HG02678 (cell line): ENCODE results near the gene EFHD2.
"Not testable (repeated sequence)": the region's sequence is repeated elsewhere in the genome, so short reads cannot be mapped to it uniquely, and the experiment has no call there.

Source experiments
- ATAC-seq: cut with Tn5 transposase; IDR thresholded peaks from one replicate; pipeline ENCODE4 v1.9.1; 2021; ENCODE audit warnings: mild to moderate bottlenecking, moderate library complexity; ENCODE audit not compliant: unreplicated experiment

The EFHD2 gene

DNA sequence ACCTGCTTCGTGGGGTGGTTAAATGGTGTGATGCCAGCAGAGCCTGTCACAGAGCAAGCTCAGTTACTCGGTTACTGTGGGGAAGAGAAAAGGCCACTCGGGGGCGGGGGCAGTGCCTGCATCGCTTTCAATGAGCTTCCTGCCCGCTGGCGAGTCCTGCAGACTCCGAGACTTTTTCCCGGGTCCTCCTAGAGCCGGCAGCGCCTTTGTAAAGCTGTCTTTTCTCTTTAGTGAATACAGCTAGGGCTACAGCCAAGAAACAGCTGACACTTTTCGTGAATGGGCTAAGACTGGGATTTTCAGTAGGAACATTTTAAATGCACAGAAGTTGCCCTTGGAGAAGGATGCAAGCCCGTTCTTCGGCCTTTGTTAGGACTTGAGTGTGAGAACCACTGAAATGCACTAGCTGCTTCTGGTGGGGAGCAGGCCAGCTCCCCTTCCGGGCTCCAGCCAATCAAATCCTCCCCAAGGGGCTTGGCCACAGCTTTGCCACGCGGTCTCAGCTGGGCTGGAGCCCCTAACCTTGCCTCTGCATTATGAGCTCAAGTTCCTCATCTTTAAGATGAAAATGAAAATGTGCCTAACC, 23.4 kb upstream of the EFHD2 start:
- ATAC-seq: no peak

DNA sequence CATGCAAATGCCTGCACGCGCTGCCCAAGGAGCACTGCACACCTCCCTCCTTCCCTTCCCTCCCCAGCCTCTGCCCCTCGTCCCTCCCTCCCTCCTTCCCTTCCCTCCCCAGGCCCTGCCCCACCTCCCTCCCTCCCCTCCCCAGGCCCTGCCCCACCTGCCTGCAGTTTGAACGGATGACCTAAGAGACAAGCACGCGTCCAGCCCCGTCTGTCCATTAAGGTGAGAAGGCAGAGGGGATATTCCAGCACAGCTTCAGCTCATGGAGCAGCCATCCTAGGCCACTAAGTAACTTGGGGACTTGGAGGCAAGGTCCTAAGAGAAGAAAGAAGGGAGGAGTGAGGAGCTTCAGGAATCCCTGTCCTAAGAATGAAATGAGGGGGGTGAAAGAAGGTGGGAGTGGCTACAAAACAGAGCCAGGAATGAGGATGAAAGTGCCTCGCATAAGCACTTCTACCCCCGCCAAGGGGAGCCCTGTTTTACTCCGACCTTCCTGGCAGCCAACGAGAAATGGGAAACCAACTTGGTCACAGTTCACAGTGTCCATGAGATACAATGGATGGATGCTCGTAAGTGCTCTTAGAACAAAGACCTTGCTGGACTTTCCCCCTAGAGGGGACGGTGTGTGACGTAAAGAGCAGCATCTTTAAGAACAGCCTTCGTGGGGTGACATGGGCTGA, 21.3 kb upstream of the EFHD2 start:
- ATAC-seq: no peak

- not testable (repeated sequence) for ATAC-seq
These were observed 19.9 kb upstream of the EFHD2 start for GRCh38 chr1:15389828-15390227.

GRCh38 chr1:15390667-15391066, 19.0 kb upstream of the EFHD2 start:
- ATAC-seq: no peak

GRCh38 chr1:15391366-15391765, 18.3 kb upstream of the EFHD2 start:
- ATAC-seq: no peak

DNA sequence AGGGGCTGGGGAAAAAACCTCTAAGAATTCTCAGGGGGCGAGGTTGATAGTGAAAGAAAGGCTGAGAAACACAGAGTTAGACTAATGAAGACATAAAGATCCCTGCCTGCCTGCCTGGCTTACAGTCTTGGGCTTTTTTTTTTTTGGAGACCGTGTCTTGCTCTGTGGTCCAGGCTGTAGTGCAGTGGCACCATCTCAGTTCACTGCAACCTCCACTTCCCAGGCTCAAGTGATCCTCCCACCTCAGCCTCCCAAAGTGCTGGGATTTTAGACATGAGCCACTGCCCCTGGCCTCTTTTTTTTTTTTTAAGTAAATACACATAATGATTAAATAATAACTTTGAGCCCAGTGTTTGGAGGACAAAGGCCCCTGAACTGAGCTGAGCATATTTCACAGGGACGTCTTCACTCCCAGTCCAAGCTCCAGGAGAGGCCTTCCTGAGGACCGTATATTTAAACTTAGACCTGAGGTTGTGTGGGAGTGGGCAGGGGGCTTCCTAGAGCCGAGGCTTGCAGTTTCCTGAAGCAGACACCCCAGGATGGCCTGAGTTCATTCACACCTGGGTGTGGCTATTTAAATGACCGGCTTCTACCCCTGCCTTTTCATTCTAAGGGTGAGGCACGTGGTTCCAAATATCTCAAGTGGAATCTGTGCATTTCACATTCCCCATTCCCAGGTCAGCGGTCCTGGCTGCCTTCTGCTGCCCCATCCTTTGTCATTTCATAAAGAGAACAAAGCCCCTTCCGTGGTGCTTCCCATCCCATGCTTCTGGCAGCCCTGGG, 16.0 kb upstream of the EFHD2 start:
- ATAC-seq: no peak

DNA sequence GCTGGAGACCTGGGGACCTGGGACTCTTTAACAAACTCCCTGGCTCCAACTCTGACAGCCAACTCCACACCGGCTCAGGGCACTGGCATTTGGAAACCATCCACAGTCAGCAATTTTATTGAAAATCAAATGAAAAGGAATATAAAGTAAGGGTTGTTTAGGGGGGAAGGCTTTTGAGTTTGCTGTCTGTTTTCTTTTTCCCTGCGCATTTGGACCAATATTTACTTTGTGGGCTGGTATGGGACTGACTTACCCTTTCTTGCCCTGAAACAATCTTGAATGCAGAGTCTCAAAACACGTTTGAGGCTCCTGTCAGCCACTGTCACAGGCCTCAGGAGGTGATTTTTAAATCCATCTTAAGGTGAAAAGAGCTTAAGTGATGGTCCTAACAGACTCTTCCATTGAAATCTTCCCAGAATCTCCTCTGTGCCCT, 15.4 kb upstream of the EFHD2 start:
- ATAC-seq: no peak

DNA sequence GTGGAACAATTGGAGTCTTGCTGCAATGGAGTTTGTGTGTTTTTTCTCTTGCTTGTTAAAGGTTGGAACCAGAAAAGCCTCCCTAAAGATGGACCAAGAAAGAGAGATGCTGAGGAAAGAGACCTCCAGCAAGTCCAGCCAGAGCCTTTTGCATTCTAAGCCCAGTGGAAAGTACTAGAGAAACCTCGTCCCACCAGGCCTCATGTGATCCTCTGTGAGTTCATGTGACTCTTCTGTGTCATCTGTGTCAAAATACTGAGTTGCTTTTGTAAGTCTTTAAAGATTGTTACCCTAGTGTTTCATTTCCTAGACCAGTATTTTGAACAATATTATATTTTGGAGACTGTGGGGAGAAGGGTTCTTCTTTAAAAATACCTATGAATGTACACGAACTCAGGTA, 12.5 kb upstream of the EFHD2 start:
- ATAC-seq: no peak

GRCh38 chr1:15399710-15400109, 10.0 kb upstream of the EFHD2 start:
- no peak for ATAC-seq

DNA sequence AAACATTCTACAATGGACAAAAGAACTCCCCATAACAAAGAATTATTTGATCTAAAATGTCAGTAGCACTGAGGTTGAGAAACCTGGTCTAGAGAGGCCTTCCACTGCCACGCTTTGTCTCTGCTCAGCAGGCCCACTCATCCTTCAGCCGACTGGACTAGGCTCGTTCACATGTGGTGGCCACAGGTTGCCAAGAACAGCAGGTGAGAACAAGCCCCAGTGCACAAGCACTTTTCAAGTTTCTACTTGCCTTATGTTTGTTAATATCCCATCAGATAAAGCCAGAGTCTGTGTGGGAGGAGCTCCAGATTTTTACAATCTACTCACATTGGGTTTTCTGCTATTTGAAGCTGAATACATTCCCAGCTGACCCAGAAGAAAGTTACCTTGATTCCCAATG, 9.1 kb upstream of the EFHD2 start:
- ATAC-seq: no peak

DNA sequence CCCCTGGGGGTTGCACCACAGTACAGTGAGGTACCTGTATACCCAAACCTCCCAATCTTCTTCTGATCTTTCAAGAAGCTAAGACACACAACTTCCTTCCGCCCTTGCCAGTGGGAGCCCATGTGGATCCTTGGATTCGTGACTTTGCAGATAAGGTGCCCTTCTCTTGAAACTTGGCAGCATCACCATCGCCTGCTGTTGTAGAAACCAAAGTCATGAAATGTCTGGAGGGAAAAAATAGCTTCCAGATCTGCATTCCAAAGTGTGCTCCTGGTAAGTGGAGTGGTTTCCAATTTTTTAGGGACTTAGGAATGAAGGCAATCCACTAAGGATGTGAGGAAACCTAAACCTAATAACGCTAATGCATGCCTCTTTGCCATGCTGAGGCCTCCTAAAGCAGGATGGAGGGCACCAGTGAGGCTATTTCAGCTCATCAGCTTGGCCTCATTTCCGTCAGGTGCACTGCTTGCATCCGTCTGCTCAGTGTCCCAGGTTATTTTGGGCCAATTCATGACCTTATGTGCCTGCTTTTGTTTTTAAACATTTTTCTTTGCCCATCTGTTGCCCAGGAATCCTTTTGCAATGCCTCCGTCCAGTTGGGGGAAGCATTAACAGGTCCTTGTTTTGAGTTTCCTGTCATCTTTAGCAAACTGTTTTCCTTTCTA, 8.2 kb upstream of the EFHD2 start:
- ATAC-seq: no peak

GRCh38 chr1:15402809-15403450, 6.8 kb upstream of the EFHD2 start:
- no peak for ATAC-seq

DNA sequence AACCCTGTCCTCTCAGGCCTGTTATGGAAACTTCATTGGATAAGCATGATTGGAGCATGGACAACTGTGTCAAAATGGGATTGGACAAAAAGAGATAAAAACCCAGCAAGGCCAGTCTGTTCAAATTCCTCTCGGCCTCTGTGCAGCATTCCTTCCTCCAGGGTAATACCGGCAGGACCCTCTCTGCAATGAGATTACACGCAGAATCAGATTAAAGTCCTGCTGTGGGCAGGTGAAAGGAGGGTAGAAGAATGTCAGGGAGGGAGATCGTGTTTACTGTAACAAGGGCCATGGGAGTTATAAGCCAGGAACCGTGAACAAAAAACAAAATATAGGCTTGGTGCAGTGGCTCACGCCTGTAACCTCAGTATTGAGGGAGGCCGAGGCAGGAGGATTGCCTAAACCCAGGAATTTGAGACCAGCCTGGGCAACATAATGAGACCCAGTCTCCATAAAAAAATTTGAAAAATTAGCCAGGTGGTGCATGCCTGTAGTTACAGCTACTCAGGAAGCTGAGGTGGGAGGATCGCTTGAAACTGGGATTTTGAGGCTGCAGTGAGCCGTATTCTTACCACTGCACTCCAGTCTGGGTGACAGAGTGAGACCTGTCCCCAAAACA, 5.6 kb upstream of the EFHD2 start:
- ATAC-seq: no peak

DNA sequence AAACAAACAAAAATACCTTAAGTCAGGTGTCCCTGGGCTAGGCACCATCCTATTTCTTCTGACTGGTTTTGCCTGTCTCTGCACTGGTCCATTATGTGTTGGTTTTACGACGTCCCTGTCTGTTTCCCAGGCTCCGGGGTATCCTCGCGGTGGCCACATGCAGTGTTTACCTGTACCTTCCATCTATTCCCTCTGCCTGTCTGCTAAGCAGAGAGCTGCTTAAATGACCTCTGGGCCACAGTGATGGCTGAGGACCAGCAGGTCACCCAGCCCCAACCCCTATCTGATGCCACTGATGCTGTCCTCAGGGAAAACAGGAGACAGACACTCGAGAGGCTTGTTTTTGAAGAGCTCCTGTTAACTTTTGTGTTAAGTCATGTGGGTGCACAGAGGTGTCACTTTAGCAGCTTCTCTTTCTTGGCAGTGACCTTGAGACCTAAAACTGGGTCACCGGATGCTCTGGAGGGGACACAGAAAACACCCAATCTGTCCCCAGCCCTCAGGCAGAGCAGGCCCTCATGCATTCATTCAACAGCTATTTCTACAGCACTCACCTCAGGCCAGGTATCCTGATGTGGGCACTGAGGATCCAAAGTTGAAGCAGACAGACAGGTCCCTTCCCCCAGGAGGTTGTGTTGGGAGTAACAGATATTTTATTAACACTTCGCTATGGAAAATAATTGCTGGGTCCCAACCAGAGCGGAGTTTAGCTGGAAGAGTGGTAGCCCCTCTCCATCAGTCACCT, 4.4 kb upstream of the EFHD2 start:
- ATAC-seq: no peak

- no peak for ATAC-seq
These were observed 2.8 kb upstream of the EFHD2 start for GRCh38 chr1:15406614-15407559.

GRCh38 chr1:15407580-15407979, 2.1 kb upstream of the EFHD2 start:
- no peak for ATAC-seq

DNA sequence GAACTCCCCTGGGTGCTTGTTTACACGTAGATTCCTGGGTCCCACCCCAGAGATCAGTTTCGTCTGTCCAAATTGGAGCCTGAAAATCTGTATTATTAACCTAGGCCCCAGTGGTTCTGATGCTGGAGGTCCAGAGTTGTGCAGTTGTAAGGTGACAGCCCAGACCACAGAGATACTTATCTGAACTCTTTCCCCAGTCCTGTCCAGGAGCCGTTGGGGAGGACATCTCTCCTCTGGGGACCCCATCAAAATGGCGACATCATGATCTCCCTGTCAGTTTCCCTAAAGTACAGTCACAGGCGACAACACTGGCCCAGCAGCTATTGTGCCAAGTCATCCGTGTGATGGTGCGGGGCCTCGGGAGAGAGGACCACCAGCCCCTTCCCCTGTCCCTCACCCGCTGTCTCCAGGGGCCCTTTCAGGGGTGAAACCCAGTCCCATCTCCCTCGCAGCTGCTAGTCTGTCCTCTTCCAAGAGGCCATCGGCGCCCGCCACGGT, 749 bp upstream of the EFHD2 start:
- ATAC-seq: no peak

- no peak for ATAC-seq
These were observed 665 bp downstream of the EFHD2 start for GRCh38 chr1:15410223-15410883.
